Measurements from ENCODE around the gene NANOS3. TPM values are rescaled to one million over a fixed set of nuclear protein-coding genes. Genes with fewer than 3 reads are reported as not detected.

The NANOS3 gene
- total RNA-seq, 6 donors from 2014 or later: 1.3 to 5.2 TPM; not detected in 4

DNA sequence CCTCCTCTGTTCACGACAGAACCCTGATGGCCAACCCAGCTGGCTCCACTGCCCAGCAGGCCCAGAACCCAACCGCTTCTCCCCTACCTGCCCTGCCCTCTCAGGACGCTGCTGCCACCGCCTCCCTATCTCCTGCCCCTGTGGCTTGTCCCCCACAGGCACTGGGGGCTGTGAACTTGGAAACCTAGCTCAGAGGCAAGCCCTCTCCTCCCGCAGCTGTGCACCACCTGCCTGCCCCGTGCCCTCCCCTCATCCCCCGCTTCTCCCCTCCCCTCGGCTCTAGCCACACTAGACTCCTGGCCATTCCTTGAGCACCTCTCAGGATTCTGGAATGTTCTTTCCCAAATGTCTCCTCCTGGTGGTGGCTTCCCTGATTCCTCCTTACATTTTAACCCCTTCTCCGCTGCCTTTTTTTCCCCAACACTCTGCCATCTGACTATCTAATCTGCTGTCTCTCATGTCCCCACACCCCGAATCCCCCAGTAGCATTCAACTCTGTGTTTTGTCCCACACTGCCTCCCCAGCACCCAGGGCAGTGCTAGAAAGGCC lies 6.7 kb downstream of the NANOS3 start:
- TF ChIP-seq EP300 (IDR thresholded peaks at IDR 0.05) (no peak), POLR2A (IDR thresholded peaks at IDR 0.05) (no peak), POLR2AphosphoS5 (IDR thresholded peaks at IDR 0.05) (no peak)
- TF ChIP-seq, protein P1, sequence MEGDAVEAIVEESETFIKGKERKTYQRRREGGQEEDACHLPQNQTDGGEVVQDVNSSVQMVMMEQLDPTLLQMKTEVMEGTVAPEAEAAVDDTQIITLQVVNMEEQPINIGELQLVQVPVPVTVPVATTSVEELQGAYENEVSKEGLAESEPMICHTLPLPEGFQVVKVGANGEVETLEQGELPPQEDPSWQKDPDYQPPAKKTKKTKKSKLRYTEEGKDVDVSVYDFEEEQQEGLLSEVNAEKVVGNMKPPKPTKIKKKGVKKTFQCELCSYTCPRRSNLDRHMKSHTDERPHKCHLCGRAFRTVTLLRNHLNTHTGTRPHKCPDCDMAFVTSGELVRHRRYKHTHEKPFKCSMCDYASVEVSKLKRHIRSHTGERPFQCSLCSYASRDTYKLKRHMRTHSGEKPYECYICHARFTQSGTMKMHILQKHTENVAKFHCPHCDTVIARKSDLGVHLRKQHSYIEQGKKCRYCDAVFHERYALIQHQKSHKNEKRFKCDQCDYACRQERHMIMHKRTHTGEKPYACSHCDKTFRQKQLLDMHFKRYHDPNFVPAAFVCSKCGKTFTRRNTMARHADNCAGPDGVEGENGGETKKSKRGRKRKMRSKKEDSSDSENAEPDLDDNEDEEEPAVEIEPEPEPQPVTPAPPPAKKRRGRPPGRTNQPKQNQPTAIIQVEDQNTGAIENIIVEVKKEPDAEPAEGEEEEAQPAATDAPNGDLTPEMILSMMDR (IDR thresholded peaks at IDR 0.05): no peak
- no peak for ATAC-seq (ENCODE audit: low FRiP score in 2 of 2)
- H3K4me3 ChIP-seq: no peak overlapping the region
- WGBS, 2 donors: 75 to 82% methylated on average over 10 of the region's 10 CpGs
- H3K27me3 ChIP-seq: no peaks in the 10 kb centered on the region
- peaks cover 22 to 42% (median 33%) of the 10 kb centered on the region in 4 donors for H3K4me1 ChIP-seq
- peak in 1 of 2 donors; percentile 44 for DNase-seq
- no peak overlapping the region for H3K27ac ChIP-seq
- H3K36me3 ChIP-seq: no peaks in the 10 kb centered on the region
- H3K9me3 ChIP-seq: no peaks in the 10 kb centered on the region

DNA sequence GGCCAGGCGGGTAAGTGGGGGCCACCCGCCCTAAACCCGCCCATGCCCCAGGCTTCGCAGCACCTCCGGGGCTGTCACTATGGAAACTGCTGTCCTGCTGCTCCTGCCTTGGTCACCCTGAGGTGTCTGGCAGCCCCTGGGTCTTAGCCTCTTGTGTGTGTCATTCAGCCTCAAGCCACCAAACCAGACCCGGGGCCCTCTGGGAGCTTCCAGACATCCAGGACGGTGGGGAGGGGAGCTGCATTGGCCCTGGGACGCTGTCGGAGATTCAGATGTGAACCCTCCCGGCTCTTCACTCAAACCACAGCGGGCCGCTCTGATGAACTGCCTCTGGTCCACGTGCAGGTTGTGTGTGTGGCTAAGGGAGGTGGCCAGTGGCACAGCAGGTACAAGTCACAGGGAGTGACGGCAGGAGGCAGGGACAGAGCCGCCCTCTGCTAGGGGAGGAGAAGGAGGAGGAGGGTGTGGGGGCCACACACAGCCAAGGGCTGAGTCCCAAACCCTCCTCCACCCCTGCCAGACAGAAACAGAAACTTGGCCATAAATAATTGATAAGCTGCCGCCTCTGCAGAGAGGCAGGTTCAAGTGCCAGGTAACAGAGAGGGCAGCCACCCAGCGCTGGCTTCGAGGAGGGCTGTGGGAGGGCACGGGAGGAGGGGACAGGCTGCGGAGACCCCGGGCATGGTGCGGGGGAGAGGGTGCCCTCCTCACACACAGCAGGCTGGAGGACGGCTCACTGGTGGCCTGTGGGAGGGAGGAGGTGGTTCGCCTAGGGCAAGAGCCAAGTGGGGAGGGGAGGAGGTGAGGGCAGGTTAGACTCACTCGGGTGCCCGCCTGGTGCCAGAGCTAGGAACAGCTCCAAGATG lies 8.0 kb downstream of the NANOS3 start:
- Histone ChIP-seq H3K27ac (no peak overlapping the region), H3K4me3 (peak overlapping the region in 1 of 4 donors; percentile 13), H3K36me3 (no peaks in the 10 kb centered on the region), H3K4me1 (peaks cover 19 to 34% (median 27%) of the 10 kb centered on the region in 4 donors), H3K27me3 (no peaks in the 10 kb centered on the region), H3K9me3 (no peaks in the 10 kb centered on the region)
- WGBS, 2 donors: 65 to 68% methylated on average over 19 to 26 of the region's 26 CpGs
- ATAC-seq (ENCODE audit: low FRiP score in 2 of 2) (no peak), DNase-seq (peak in 1 of 2 donors; percentile 46)
- no peak for TF ChIP-seq POLR2AphosphoS5 (IDR thresholded peaks at IDR 0.05)
- TF ChIP-seq POLR2A (IDR thresholded peaks at IDR 0.05): no peak
- TF ChIP-seq EP300 (IDR thresholded peaks at IDR 0.05): no peak
- TF ChIP-seq, protein P1 (IDR thresholded peaks at IDR 0.05): no peak

DNA sequence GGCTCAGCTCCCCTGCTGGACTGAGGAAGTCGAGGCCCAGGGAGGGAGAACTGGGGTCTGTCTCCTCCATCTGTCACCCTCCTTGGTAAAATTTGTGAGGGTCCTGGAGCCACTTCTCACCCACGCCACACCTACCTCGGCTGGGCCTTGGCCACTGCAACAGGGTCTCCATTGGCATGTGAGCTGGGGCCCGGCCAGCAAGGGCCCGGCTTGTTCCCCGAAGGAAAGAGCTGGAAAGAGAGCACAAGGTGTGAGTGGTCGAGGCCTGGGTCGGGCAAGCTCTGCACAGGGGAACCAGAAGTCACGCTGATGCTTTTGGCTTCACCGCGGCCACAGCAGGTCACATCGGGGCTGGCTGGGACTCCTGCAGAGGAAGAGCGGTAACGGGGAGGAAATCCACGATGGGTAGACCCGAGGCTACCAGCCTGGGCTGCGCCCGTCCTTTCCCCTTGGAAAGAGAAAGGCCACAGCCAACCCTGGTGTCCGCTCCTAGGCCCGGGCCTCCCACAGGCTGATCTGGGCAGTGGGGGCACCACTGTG lies 9.0 kb downstream of the NANOS3 start:
- TF ChIP-seq, protein P1 (IDR thresholded peaks at IDR 0.05): no peak
- TF ChIP-seq POLR2A (IDR thresholded peaks at IDR 0.05) (no peak), POLR2AphosphoS5 (IDR thresholded peaks at IDR 0.05) (no peak), EP300 (IDR thresholded peaks at IDR 0.05) (no peak)
- Histone ChIP-seq H3K27me3 (no peaks in the 10 kb centered on the region), H3K9me3 (no peaks in the 10 kb centered on the region), H3K36me3 (no peaks in the 10 kb centered on the region), H3K4me1 (peaks cover 12 to 27% (median 20%) of the 10 kb centered on the region in 4 donors), H3K4me3 (no peak overlapping the region), H3K27ac (no peak overlapping the region)
- DNase-seq (no peak), ATAC-seq (ENCODE audit: low FRiP score in 2 of 2) (no peak)
- WGBS, 2 donors: 90 to 93% methylated on average over 7 to 20 of the region's 20 CpGs

DNA sequence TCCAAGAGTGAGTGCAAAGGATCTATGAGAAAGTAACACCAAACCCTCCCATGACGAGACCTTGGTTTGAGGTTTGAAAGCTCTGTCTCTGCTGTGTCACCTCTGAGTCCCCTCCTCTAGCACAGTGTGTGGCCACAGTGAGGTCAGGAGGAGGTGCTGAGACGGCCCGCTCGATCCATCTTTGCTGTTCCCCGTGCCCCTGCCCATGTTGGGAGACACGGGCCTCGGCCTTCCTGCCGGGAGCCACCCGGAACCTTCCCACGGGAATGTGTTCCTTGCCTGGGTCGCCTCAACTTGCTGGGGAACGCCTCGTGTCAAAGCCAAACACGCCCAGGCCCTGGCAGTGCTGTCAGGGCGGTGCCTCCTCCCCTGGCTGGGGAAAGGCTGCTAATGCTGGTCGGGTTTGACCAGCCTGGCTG lies 10.1 kb downstream of the NANOS3 start:
- TF ChIP-seq POLR2AphosphoS5 (IDR thresholded peaks at IDR 0.05) (no peak), POLR2A (IDR thresholded peaks at IDR 0.05) (no peak), EP300 (IDR thresholded peaks at IDR 0.05) (no peak)
- TF ChIP-seq, protein P1 (IDR thresholded peaks at IDR 0.05): no peak
- Histone ChIP-seq H3K36me3 (no peaks in the 10 kb centered on the region), H3K27me3 (no peaks in the 10 kb centered on the region), H3K4me1 (peaks cover under 1 to 16% (median 8%) of the 10 kb centered on the region in 4 donors), H3K9me3 (no peaks in the 10 kb centered on the region), H3K4me3 (no peak overlapping the region), H3K27ac (no peak overlapping the region)
- no peak for ATAC-seq (ENCODE audit: low FRiP score in 2 of 2)
- DNase-seq: no peak
- WGBS, 2 donors: 79 to 90% methylated on average over 10 to 11 of the region's 16 CpGs

Measured in upper lobe of left lung (tissue), 6 donors.